ENCODE data around the gene GATD1. TPM values are rescaled to one million over a fixed set of nuclear protein-coding genes. Genes with fewer than 3 reads are reported as not detected.
A peak's percentile ranks its signal among the peaks of the same experiment; 100 is the strongest.

The GATD1 gene
- total RNA-seq, 1 experiment from 2014 or later: 88.7 TPM

DNA sequence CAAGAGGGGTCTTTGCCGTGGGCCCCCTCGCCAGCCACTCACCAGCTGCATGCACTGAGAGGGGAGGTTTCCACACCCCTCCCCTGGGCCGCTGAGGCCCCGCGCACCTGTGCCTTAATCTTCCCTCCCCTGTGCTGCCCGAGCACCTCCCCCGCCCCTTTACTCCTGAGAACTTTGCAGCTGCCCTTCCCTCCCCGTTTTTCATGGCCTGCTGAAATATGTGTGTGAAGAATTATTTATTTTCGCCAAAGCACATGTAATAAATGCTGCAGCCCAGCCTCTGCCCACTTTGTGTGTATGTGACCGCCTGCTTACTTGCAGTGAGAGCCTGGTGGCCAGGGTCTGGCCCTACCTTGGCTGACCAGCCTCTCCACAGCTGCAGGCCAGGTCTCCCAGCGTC lies 47.7 kb upstream of the GATD1 start:
- no TSS peak for BruUV-seq (replicated peaks)
- peaks cover 34 to 52% of the 10 kb centered on the region in 2 experiments for H3K4me1 ChIP-seq (ENCODE audit: control insufficient read depth in 1 of 2, insufficient read depth in 2 of 2, low read length in 2 of 2)
- H3K4me3 ChIP-seq (replicated peaks in 1 of 2; ENCODE audit: low read depth in 1 of 2, low read length in 2 of 2): no peak overlapping the region
- peak overlapping the region; percentile 32; the same call in 1 of the 2 replicates for H3K27ac ChIP-seq (ENCODE audit: low read depth, low read length)
- H4K20me1 ChIP-seq (ENCODE audit: insufficient read depth): no peaks in the 10 kb centered on the region
- DNase-seq (ENCODE audit: low read depth, low spot score) (no peak), ATAC-seq (no peak)
- TF ChIP-seq CEBPB (IDR thresholded peaks at IDR 0.05; ENCODE audit: low read depth) (no peak), EGR1 (IDR thresholded peaks at IDR 0.05; ENCODE audit: low read depth) (no peak), POLR2AphosphoS5 (IDR thresholded peaks at IDR 0.05; ENCODE audit: low read depth, low read length) (no peak), EZH2phosphoT487 (IDR thresholded peaks at IDR 0.05; ENCODE audit: borderline replicate concordance) (no peak)
- H3K27me3 ChIP-seq (ENCODE audit: insufficient read depth, low read length): no peaks in the 10 kb centered on the region
- H3K9me2 ChIP-seq (ENCODE audit: insufficient read depth): no peaks in the 10 kb centered on the region
- RAD21 ChIA-PET (ENCODE audit: low non-redundant PET in 1 of 2, low total read pairs in 2 of 2, uncharacterized antibody in 2 of 2, unreplicated experiment in 2 of 2): no interaction called here
- intact Hi-C loops (cut with micrococcal nuclease): no loop called here
- H3K9me3 ChIP-seq (ENCODE audit: control insufficient read depth in 1 of 2, insufficient read depth in 1 of 2, low read depth in 1 of 2, low read length in 2 of 2): no peaks in the 10 kb centered on the region
- no peak overlapping the region for H3K4me2 ChIP-seq (ENCODE audit: low read length)
- H3K36me3 ChIP-seq (ENCODE audit: control insufficient read depth in 1 of 2, insufficient read depth in 2 of 2, low read length in 2 of 2): no peaks in the 10 kb centered on the region
- POLR2A ChIA-PET: no interaction called here
- CTCF ChIA-PET: no interaction called here
- peaks cover 22% of the 10 kb centered on the region for H3K79me2 ChIP-seq (ENCODE audit: insufficient read depth, low read length)
- H3K9ac ChIP-seq (ENCODE audit: low read length): no peak overlapping the region
- no peak overlapping the region for H2AFZ ChIP-seq (ENCODE audit: low read depth, low read length, poor library complexity, severe bottlenecking)

DNA sequence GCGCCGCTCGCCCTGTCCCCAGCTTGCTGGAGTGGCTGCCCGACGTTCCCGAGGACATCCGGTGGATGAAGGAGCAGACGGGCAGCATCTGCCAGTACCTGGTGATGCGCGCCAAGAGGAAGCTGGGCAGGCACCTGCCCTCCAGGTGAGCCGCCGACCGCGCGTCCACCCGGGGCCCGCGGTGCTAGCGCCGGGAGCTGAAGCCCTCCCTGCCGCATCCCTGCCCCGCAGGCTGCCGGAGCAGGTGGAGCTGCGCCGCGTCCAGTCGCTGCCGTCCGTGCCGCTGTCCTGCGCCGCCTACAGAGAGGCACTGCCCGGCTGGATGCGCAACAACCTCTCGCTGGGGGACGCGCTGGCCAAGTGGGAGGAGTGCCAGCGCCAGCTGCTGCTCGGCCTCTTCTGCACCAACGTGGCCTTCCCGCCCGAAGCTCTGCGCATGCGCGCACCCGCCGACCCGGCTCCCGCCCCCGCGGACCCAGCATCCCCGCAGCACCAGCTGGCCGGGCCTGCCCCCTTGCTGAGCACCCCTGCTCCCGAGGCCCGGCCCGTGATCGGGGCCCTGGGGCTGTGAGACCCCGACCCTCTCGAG lies 47.1 kb upstream of the GATD1 start:
- POLR2A ChIA-PET: no interaction called here
- CTCF ChIA-PET: no interaction called here

More for the DNA sequence above, 47.1 kb upstream of the GATD1 start:
- Histone ChIP-seq H3K9ac (ENCODE audit: low read length) (no peak overlapping the region), H3K79me2 (ENCODE audit: insufficient read depth, low read length) (peaks cover 22% of the 10 kb centered on the region), H3K27ac (ENCODE audit: low read depth, low read length) (no peak overlapping the region), H3K4me2 (ENCODE audit: low read length) (no peak overlapping the region), H3K9me2 (ENCODE audit: insufficient read depth) (no peaks in the 10 kb centered on the region), H2AFZ (ENCODE audit: low read depth, low read length, poor library complexity, severe bottlenecking) (no peak overlapping the region), H3K27me3 (ENCODE audit: insufficient read depth, low read length) (no peaks in the 10 kb centered on the region), H3K36me3 (ENCODE audit: control insufficient read depth in 1 of 2, insufficient read depth in 2 of 2, low read length in 2 of 2) (no peaks in the 10 kb centered on the region), H3K9me3 (ENCODE audit: control insufficient read depth in 1 of 2, insufficient read depth in 1 of 2, low read depth in 1 of 2, low read length in 2 of 2) (no peaks in the 10 kb centered on the region), H4K20me1 (ENCODE audit: insufficient read depth) (no peaks in the 10 kb centered on the region), H3K4me1 (ENCODE audit: control insufficient read depth in 1 of 2, insufficient read depth in 2 of 2, low read length in 2 of 2) (peaks cover 34 to 52% of the 10 kb centered on the region in 2 experiments), H3K4me3 (replicated peaks in 1 of 2; ENCODE audit: low read depth in 1 of 2, low read length in 2 of 2) (no peak overlapping the region)
- DNase-seq (ENCODE audit: low read depth, low spot score) (no peak), ATAC-seq (no peak)
- BruUV-seq (replicated peaks): no TSS peak
- TF ChIP-seq TCF7L2 (IDR thresholded peaks at IDR 0.05; ENCODE audit: borderline replicate concordance, extremely low read depth, insufficient read depth, insufficient read length): no peak
- TF ChIP-seq ZFX (IDR thresholded peaks at IDR 0.05): no peak
- TF ChIP-seq, protein P1, sequence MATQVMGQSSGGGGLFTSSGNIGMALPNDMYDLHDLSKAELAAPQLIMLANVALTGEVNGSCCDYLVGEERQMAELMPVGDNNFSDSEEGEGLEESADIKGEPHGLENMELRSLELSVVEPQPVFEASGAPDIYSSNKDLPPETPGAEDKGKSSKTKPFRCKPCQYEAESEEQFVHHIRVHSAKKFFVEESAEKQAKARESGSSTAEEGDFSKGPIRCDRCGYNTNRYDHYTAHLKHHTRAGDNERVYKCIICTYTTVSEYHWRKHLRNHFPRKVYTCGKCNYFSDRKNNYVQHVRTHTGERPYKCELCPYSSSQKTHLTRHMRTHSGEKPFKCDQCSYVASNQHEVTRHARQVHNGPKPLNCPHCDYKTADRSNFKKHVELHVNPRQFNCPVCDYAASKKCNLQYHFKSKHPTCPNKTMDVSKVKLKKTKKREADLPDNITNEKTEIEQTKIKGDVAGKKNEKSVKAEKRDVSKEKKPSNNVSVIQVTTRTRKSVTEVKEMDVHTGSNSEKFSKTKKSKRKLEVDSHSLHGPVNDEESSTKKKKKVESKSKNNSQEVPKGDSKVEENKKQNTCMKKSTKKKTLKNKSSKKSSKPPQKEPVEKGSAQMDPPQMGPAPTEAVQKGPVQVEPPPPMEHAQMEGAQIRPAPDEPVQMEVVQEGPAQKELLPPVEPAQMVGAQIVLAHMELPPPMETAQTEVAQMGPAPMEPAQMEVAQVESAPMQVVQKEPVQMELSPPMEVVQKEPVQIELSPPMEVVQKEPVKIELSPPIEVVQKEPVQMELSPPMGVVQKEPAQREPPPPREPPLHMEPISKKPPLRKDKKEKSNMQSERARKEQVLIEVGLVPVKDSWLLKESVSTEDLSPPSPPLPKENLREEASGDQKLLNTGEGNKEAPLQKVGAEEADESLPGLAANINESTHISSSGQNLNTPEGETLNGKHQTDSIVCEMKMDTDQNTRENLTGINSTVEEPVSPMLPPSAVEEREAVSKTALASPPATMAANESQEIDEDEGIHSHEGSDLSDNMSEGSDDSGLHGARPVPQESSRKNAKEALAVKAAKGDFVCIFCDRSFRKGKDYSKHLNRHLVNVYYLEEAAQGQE (IDR thresholded peaks at IDR 0.05; ENCODE audit: low read depth): no peak
- no peak for TF ChIP-seq SP1 (IDR thresholded peaks at IDR 0.05; ENCODE audit: low read depth)
- TF ChIP-seq EZH2phosphoT487 (IDR thresholded peaks at IDR 0.05; ENCODE audit: borderline replicate concordance): no peak
- TF ChIP-seq YY1 (IDR thresholded peaks at IDR 0.05; ENCODE audit: extremely low read depth, insufficient replicate concordance, low read depth, low read length): no peak
- TF ChIP-seq SIN3A (IDR thresholded peaks at IDR 0.05; ENCODE audit: low read depth): no peak
- TF ChIP-seq, protein P2, sequence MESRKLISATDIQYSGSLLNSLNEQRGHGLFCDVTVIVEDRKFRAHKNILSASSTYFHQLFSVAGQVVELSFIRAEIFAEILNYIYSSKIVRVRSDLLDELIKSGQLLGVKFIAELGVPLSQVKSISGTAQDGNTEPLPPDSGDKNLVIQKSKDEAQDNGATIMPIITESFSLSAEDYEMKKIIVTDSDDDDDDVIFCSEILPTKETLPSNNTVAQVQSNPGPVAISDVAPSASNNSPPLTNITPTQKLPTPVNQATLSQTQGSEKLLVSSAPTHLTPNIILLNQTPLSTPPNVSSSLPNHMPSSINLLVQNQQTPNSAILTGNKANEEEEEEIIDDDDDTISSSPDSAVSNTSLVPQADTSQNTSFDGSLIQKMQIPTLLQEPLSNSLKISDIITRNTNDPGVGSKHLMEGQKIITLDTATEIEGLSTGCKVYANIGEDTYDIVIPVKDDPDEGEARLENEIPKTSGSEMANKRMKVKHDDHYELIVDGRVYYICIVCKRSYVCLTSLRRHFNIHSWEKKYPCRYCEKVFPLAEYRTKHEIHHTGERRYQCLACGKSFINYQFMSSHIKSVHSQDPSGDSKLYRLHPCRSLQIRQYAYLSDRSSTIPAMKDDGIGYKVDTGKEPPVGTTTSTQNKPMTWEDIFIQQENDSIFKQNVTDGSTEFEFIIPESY (IDR thresholded peaks at IDR 0.05; ENCODE audit: extremely low read depth, insufficient replicate concordance, low read length): no peak
- TF ChIP-seq POLR2AphosphoS5 (IDR thresholded peaks at IDR 0.05; ENCODE audit: low read depth, low read length): no peak
- TF ChIP-seq EZH2 (IDR thresholded peaks at IDR 0.05): no peak
- TF ChIP-seq SRF (IDR thresholded peaks at IDR 0.05; ENCODE audit: low read depth): no peak
- RAD21 ChIA-PET (ENCODE audit: low non-redundant PET in 1 of 2, low total read pairs in 2 of 2, uncharacterized antibody in 2 of 2, unreplicated experiment in 2 of 2): no interaction called here
- intact Hi-C loops (cut with micrococcal nuclease): no loop called here
